Smooth muscle cell (in vitro differentiated cells): ENCODE results near the gene TLR6. TPM values are rescaled to one million over a fixed set of nuclear protein-coding genes. Genes with fewer than 3 reads are reported as not detected.

Experiments
- DNase-seq: peaks from one replicate; lab custom pipeline; 2025; ENCODE audit not compliant: unreplicated experiment; lab: John Stamatoyannopoulos, UW
- H2AFZ ChIP-seq: fragments of 200-600 bp; sonication (generic); 2 replicates; pipeline ENCODE4 v1.6.0; 2016; ENCODE audit warnings: antibody characterized with exemption, low read depth, mild to moderate bottlenecking
- H3F3A ChIP-seq: fragments of 200-600 bp; sonication (generic); 2 replicates; pipeline ENCODE4 v1.6.0; 2017; ENCODE audit warnings: antibody characterized with exemption, low read depth
- H3K27ac ChIP-seq: fragments of 200-600 bp; sonication (generic); 2 replicates; pipeline ENCODE4 v1.5.1; 2016; ENCODE audit warnings: low read depth, mild to moderate bottlenecking
- H3K27me3 ChIP-seq: fragments of 200-600 bp; sonication (generic); 2 replicates; pipeline ENCODE4 v1.6.1; 2016; ENCODE audit warnings: low read depth, mild to moderate bottlenecking
- H3K36me3 ChIP-seq: fragments of 200-600 bp; sonication (generic); 2 replicates; pipeline ENCODE4 v1.5.1; 2016; ENCODE audit warnings: low read depth
- H3K4me1 ChIP-seq: fragments of 200-600 bp; sonication (generic); 2 replicates; pipeline ENCODE4 v1.5.1; 2016; ENCODE audit warnings: low read depth
- H3K4me2 ChIP-seq: fragments of 200-600 bp; sonication (generic); 2 replicates; pipeline ENCODE4 v1.6.0; 2016; ENCODE audit warnings: mild to moderate bottlenecking
- H3K4me3 ChIP-seq: fragments of 200-600 bp; sonication (generic); 2 replicates; pipeline ENCODE4 v1.5.1; 2016; ENCODE audit warnings: mild to moderate bottlenecking
- H3K79me2 ChIP-seq: fragments of 200-600 bp; sonication (generic); 2 replicates; pipeline ENCODE4 v1.6.0; 2016; ENCODE audit warnings: low read depth, mild to moderate bottlenecking
- H3K9ac ChIP-seq: fragments of 200-600 bp; sonication (generic); 2 replicates; pipeline ENCODE4 v1.6.0; 2016; ENCODE audit warnings: low read depth
- H3K9me3 ChIP-seq: fragments of 200-600 bp; sonication (generic); replicated peaks from 2 replicates; pipeline ENCODE4 v1.5.1; 2016; ENCODE audit warnings: low read depth
- H4K20me1 ChIP-seq: fragments of 200-600 bp; sonication (generic); 2 replicates; pipeline ENCODE4 v1.6.0; 2016; ENCODE audit warnings: low read depth
- WGBS: methylation state at CpG from one replicate; pipeline ENCODE4 v1.1.7; 2016; ENCODE audit warnings: low lambda C conversion rate; 5-methylcytosine and 5-hydroxymethylcytosine counted together
- polyA plus RNA-seq: library from polyadenylated mRNA; unstranded; fragments of >200 nt; fragmentation: Nextera tagmentation; extraction: Ambion mirVana; gene quantifications from 2 replicates; pipeline ENCODE4 v1.2.1, GENCODE V29; 2016
- total RNA-seq: library from RNA; depleted of rRNA; stranded (reverse); fragments of >200 nt; gene quantifications from 2 replicates; pipeline ENCODE4 v1.2.3, GENCODE V29; 2014
- TF ChIP-seq, protein P1 (sequence below): fragments of 200-600 bp; sonication (generic); IDR thresholded peaks from 2 replicates; pipeline ENCODE4 v1.5.1; 2017; ENCODE audit warnings: borderline replicate concordance, mild to moderate bottlenecking, antibody characterized with exemption; ENCODE audit not compliant: insufficient read depth, poor library complexity, severe bottlenecking

The TLR6 gene
- total and polyA plus RNA-seq, 2 experiments from 2014 or later: 0.17 to 4.4 TPM

- WGBS: 3% methylated on average over 28 of the region's 30 CpGs
- Histone ChIP-seq H3K79me2 (peaks cover 56% of the 10 kb centered on the region), H3K4me1 (peaks cover 22% of the 10 kb centered on the region), H2AFZ (no peak overlapping the region), H3K36me3 (no peaks in the 10 kb centered on the region), H3K27me3 (no peaks in the 10 kb centered on the region), H3F3A (peaks cover 10% of the 10 kb centered on the region), H3K4me3 (peak overlapping the region; percentile 89), H3K9ac (peak overlapping the region; percentile 100), H4K20me1 (peaks cover 39% of the 10 kb centered on the region), H3K9me3 (no peaks in the 10 kb centered on the region), H3K27ac (peak overlapping the region; percentile 99), H3K4me2 (peak overlapping the region; percentile 87)
- TF ChIP-seq, protein P1, sequence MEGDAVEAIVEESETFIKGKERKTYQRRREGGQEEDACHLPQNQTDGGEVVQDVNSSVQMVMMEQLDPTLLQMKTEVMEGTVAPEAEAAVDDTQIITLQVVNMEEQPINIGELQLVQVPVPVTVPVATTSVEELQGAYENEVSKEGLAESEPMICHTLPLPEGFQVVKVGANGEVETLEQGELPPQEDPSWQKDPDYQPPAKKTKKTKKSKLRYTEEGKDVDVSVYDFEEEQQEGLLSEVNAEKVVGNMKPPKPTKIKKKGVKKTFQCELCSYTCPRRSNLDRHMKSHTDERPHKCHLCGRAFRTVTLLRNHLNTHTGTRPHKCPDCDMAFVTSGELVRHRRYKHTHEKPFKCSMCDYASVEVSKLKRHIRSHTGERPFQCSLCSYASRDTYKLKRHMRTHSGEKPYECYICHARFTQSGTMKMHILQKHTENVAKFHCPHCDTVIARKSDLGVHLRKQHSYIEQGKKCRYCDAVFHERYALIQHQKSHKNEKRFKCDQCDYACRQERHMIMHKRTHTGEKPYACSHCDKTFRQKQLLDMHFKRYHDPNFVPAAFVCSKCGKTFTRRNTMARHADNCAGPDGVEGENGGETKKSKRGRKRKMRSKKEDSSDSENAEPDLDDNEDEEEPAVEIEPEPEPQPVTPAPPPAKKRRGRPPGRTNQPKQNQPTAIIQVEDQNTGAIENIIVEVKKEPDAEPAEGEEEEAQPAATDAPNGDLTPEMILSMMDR: no peak
- peak; percentile 41 for DNase-seq
Observed at GRCh38 chr4:38868059-38868960, 11.7 kb upstream of the TLR6 start.

GRCh38 chr4:38867478-38868058 lies 11.0 kb upstream of the TLR6 start, which contains the start of gene FAM114A1:
TSS of gene FAM114A1 (plus strand) at chr4:38867806. CDS start at chr4:38878079, 10,273 bp downstream.
- peaks cover 32% of the 10 kb centered on the region for H4K20me1 ChIP-seq
- H3K27ac ChIP-seq: peak within 1 kb of the TSS; percentile 99
- H3K36me3 ChIP-seq: no peaks in the 10 kb centered on the region
- H3K79me2 ChIP-seq: peaks cover 49% of the 10 kb centered on the region
- H3K27me3 ChIP-seq: no peaks in the 10 kb centered on the region
- peak within 1 kb of the TSS; percentile 100 for H3K9ac ChIP-seq
- H3K9me3 ChIP-seq: no peaks in the 10 kb centered on the region
- WGBS: 2% methylated on average over 18 of the region's 66 CpGs
- DNase-seq: peak; percentile 47
- peaks cover 22% of the 10 kb centered on the region for H3K4me1 ChIP-seq
- peak within 1 kb of the TSS; percentile 89 for H3K4me3 ChIP-seq
- peak within 1 kb of the TSS; percentile 95 for H3K4me2 ChIP-seq
- H3F3A ChIP-seq: peaks cover 10% of the 10 kb centered on the region
- peak within 1 kb of the TSS; percentile 92 for H2AFZ ChIP-seq
- TF ChIP-seq, protein P1: no peak

- Histone ChIP-seq H3K79me2 (peaks cover 44% of the 10 kb centered on the region), H3K4me1 (peaks cover 22% of the 10 kb centered on the region), H3K4me2 (peak overlapping the region; percentile 95), H3F3A (peaks cover 10% of the 10 kb centered on the region), H3K36me3 (no peaks in the 10 kb centered on the region), H3K27ac (peak overlapping the region; percentile 96), H3K27me3 (no peaks in the 10 kb centered on the region), H3K9me3 (no peaks in the 10 kb centered on the region), H4K20me1 (peaks cover 27% of the 10 kb centered on the region), H3K4me3 (peak overlapping the region; percentile 89), H3K9ac (peak overlapping the region; percentile 88), H2AFZ (peak overlapping the region; percentile 92)
- 52% methylated on average over 11 of the region's 11 CpGs for WGBS
- DNase-seq: no peak
- TF ChIP-seq, protein P1: no peak
Observed at GRCh38 chr4:38866973-38867477, 10.4 kb upstream of the TLR6 start.
